NCI-H146 treated with DMSO at 0.1 percent for 48 hours (cell line): ENCODE results near the gene ADH1A.
"Not testable (repeated sequence)": the region's sequence is repeated elsewhere in the genome, so short reads cannot be mapped to it uniquely, and the experiment has no call there.

ENCODE experiments used
- DNase-seq: peaks from one replicate; lab custom pipeline; 2025; ENCODE audit not compliant: unreplicated experiment; lab: John Stamatoyannopoulos, UW

ADH1A gene

DNA sequence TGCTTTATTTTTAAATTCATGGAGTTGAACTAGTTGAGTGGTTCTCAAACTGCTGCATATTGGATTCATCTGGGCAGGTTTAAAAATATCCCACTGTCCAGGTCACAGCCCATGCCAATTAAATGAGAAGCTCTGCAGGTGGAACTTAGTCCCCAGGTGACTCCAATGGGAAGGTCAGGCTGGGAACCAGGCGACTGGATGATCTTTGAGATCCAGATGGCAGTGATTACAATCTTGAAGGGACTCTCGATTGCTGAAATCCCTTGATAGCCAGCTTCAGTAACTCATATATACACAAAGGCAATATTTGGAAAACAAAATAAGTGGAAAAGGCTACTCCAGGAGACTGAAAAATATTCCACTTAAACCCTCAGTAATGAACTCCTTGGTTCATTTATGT is 8.1 kb downstream of the ADH1A start:
- no peak for DNase-seq

DNA sequence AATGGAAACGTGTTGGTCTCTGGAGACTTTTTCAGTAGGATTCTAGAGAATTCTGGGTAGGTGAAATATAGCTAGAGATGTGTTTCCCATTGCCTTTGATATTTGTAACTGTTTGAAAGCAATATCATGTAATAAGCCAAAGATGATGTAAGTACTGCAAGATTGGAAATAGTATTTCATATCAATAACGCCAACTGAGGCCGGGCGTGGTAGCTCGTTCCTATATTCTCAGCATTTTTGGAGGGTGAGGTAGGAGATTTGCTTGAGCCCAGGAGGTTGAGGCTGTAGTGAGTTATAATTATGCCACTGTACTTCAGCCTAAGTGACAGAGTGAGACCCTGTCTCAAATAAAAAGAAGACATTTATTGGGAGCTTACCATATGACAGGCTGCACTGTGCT is 9.5 kb downstream of the ADH1A start:
- DNase-seq = no peak

DNA sequence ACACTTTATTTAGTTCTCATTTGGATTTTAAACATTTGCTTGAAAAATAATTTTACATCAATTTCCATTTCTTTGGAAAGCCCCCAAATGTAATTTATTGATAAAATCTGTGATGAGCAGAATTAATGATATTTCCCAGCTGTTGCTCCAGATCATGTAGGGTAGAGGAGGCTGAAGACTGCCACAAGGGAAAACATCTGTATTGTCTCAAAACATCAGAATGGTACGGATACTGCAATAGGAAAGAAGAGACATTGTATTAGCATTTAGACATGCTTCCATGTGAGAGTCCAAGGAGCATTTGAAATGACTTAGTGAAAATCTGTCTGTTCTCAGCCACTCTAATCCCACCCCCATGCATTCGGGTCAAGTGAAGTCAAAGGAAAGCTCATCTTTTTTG is 14.4 kb downstream of the ADH1A start:
- DNase-seq = no peak

DNA sequence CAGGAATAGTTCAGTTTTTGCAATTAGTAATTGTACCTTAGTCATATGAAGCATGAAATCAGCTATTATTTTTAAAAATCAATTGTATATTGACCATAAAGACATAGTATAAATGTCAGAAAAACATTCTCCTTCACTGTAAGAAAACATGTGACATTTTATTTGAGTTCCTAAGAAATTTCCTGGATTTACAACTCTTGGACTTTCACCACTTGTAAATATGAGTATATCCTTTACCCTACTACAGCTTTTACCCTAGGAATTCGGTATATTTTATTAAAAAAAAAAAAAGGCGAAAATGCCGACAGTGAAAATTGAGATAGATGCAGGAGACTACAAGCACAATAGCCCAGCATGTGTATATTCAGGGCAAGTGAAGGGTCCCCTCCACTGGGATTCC is 14.9 kb downstream of the ADH1A start:
- no peak for DNase-seq

DNA sequence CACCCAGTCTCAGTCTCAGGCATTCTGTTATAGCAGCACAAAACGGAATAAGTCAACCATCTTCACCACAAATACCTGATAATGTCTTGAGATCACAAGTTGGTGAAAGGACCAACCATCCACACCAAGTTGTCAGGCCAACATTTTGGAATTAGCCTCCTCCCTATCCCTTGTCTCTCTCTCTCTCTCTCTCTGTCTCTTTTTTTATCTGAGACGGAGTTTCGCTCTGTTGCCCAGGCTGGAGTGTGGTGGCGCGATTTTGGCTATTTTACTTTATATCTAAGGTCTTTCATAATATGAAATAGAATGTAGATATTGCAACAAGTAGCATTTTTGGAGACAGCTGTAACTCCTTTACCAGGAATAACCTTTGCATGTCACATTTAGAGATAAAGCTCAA is 15.7 kb downstream of the ADH1A start:
- DNase-seq = no peak

DNA sequence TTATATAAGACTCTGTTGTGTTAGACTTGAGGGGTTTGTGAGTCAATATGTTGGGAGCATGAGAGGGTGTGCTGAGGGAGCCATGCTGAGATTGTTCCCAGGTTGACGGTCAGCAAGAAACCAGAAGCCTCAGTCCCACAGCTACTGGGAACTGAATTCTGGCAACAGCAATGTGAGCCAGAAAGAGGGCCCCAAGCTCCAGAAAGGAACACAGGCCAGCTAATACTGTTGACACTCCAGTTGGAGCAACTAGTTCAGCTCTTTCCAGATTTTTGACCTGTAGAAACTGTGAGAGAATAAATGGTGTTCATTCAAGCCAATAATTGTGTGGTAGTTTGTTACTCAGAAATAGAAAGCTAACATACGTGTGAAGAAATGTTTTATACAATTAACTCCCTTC is 17.1 kb downstream of the ADH1A start:
- no peak for DNase-seq

DNA sequence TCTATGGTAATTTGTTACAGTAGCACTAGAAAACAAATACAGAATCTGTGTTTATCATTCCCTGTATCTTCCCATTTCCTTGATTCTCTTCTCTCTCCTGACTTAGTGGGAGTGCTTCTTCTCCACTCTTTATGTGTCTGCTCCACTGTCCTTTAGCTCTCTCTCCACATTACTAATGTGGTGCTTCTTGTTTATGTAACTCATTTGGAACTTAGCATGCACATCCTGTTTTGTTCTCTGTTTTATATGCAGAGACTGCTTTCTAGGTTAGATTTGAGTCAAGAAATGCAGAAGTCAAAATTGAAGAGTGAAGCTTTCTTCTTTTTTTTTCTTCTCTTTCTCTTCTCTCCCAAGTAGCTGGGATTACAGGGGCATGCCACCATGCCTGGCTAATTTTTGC is 25.9 kb downstream of the ADH1A start:
- no peak for DNase-seq

DNA sequence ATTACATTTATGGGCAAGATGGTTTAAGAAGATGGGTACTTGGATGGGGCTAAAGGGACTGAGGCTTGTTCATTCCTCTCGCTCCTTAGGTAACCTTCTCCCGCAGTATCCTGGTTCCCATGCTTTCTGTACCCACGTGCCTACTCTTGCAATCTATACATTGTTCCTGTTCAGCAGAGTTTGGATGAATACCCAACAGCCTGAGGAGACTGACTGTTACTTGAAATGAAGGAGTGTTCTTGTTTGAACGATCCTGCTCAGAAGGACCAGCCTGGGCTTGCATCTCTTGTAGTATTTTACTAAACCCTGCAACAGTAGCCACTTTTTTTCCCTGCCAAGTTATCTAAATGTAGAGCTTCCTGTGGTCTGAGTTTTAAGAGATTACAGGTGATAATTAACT is 38.0 kb downstream of the ADH1A start:
- no peak for DNase-seq

DNA sequence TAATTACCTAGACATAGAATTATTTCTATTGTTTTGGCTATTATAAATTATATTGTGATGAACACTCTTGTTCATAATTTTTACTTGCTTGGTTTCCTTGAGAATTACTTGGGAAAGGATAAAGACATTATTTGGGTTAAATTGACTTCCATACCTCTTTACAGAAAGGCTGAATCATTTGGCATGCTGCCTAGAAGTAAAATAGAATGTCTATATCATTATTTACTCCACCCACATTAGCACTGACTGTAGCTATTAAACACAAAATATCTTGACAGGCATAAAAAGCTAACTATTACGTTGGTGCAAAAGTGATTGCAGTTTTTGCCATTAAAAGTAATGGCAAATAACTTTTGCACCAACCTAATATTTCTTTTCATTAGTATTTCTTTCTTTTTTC is 42.1 kb downstream of the ADH1A start:
- no peak for DNase-seq

DNA sequence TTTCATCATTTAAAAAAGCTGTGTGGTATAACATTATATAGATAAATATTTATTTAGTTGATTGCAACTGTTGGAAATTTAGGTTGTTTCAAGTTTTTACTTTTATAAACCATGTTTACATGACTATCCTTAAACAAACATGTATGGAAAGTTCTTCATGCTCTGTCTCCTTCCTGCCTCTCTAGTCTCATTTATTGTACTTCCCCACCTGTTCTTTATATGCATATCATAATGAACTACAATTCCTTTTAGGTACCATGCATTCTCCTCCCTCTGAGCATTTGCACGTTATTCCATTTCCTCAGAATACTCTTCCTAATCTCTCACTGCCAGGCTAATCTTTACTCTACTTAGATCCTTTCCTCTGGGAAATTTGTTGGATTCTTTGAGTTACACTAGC is 54.8 kb downstream of the ADH1A start:
- no peak for DNase-seq

DNA sequence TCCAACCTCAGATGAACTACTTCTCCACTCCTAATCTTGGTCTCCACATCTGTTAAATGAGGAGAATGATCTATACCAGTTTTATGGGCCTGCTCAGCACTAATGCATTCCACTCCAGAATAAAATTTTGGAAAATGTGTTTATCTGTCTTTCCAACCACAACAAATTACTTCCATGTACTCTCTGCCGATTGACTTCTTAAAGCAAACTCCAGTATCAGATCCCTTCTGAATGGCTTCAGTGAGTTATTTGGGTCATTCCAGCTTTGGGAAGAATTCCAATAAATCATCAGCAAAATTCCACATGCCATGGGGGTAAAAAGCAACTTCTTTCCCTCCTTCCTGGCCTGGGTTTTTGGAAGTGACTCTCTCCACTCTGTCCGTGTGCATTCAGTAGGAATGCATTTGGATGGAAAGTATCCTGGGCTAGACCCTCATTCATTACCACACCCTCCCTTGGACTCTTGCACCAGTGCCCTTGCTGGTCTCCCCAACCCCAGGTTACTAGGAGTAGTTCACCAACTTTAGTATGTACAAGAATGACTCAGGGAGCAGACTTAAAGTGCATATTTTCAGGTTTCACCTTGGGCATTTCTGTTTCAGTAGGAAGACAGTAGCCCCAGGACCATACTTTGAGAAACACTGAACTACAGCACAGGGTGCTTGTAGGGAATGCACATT is 56.3 kb downstream of the ADH1A start:
- no peak for DNase-seq

DNA sequence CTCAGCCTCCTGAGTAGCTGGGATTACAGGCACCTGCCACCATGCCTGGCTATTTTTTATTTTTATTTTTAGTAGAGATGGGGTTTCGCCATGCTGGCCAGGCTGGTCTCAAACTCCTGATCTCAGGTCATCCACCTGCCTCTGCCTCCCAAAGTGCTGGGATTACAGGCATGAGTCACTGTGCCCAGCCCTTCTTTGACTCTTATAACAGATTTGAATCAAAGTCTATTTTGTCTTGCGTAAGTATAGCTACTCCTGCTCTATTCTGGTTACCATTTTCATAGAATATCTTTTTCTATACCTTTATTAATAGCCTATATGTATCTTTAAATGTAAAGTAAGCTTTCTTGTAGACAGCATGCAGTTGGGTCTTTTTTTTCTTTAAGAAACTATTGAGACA is 57.4 kb downstream of the ADH1A start:
- DNase-seq = not testable (repeated sequence)

DNA sequence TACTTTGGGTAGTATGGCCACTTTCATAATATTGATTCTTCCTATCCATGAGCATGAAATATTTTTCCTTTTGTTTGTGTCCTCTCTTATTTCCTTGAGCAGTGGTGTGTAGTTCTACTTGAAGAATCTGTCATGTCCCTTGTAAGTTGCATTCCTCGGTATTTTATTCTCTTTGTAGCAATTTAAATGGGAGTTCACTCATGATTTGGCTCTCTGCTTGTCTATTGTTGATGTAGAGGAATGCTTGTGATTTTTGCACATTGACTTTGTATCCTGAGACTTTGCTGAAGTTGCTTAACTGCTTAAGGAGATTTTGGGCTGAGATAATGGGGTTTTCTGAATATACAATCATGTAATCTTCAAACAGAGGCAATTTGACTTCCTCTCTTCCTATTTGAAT is 62.1 kb downstream of the ADH1A start:
- DNase-seq = not testable (repeated sequence)

DNA sequence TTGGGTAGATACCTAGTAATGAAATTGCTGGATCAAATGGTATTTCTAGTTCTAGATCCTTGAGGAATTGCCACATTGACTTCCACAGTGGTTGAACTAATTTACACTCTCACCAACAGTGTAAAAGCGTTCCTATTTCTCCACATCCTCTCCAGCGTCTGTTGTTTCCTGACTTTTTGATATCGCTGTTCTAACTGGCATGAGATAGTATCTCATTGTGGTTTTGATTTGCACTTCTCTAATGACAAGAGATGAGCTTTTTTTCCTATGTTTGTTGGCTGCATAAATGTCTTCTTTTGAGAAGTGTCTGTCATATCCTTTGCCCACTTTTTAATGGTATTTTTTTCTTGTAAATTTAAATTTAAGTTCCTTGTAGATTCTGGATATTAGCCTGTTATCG is 63.1 kb downstream of the ADH1A start:
- DNase-seq = not testable (repeated sequence)
